CD4-positive, alpha-beta T cell treated with Interleukin-4 for 4 hours (primary cell): Measurements from ENCODE around the gene GSAP.
A peak's percentile ranks its signal among the peaks of the same experiment; 100 is the strongest.
"Not testable (repeated sequence)": the region's sequence is repeated elsewhere in the genome, so short reads cannot be mapped to it uniquely, and the experiment has no call there.

ENCODE experiments used
- DNase-seq: peaks from one replicate; pipeline ENCODE4 v3.0.0-alpha.2; 2020

GSAP gene

GRCh38 chr7:77415823-77416620, at the start of gene GSAP:
Gene GSAP (minus strand): TSS chr7:77416349. CDS start chr7:77416321, 28 bp downstream.
- DNase-seq: peak; percentile 37

GRCh38 chr7:77465256-77465655, 49.1 kb upstream of the GSAP start:
- no peak for DNase-seq

DNA sequence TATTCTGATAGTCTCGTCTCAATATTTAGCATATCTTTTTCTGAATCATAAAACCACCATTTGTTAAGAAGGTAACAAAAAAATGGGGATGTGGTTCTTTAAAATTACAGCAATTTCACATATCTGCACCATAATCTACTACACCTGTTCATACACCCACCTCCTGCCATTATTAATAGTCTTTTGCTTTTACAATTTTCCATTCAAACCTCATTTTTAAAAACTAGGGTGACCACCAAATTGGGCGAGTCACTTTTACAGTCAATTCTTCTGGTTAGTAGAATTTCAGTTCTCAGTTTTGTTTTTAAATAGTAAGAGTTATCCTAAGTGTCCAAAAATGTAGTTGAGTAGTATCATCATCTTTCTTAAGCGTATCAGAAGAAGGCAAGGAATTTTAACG, 48.4 kb upstream of the GSAP start:
- DNase-seq: no peak

DNA sequence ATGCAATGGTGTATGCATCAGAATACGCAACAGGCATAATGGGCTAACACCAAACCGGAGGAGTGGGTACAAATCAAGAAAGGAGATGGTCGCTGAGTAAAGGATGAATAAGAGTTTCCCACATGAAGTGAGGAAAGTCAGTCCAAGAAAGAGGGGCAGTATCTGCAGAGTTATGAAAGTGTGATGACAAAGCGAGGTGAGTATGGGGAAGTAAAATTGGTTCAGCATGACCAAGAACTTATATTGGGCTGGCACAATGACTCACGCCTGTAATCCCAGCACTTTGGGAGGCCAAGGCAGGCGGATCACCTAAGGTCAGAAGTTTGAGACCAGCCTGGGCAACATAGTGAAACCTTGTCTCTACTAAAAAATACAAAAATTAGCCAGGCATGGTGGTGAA, 47.5 kb upstream of the GSAP start:
- DNase-seq: not testable (repeated sequence)

DNA sequence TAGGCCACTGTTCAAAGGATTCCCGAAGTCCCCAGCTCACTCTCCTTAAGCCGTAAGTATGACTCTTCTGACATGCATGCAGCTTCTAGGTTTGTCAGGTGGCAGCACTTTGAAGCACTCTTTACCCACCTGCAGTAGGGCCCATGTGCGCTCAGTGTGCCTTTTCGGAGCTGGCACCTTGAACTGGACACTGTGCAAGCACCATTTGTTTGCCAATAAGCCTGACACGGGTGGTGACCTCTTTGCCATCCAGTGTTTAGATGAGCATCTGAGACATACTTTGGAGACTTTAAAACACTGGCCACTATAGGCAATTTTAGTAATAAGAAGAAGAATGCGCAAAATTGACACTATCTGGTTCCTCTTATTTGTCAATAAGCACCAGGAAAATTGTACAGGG, 45.7 kb upstream of the GSAP start:
- no peak for DNase-seq

GRCh38 chr7:77461246-77461645, 45.1 kb upstream of the GSAP start:
- no peak for DNase-seq

DNA sequence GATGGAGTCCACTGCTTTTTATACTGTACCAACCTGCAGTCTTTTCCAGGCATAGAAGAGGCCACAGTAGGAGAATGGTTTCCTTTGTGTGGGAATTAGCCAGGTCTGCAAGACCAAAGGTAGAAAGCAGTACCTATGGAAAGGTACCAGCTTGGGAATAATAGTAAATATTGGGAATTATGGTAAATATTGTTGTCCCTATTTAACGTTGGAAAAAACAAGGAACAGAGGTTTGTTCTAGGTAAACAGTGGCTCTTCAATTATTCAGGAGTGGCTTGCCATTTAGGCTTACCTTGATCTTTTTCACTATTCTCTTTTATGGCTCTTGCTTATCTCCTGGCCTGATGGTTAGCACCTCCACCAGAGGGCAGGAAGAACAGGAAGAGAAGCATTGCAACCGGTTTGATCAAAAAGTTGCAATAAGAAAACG, 43.9 kb upstream of the GSAP start:
- no peak for DNase-seq

DNA sequence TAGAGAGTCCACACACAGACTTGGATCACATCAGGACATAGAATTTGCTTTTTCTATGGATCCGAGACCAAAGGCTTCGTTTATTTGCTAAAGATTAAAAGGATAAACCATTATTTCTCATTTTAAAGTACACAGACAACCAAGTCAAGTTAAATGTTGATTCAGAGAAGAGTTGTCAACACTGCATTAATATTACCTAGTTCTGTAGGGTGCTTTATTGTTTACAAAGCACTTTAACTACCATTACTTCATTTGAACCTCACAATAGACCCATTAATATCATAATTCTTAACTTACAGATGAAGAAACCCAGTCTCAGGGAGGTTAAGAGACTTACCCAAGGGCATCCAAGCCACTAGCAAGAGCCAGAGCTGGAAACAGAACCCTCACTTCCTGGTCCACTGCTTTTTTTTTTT, 43.2 kb upstream of the GSAP start:
- DNase-seq: no peak

DNA sequence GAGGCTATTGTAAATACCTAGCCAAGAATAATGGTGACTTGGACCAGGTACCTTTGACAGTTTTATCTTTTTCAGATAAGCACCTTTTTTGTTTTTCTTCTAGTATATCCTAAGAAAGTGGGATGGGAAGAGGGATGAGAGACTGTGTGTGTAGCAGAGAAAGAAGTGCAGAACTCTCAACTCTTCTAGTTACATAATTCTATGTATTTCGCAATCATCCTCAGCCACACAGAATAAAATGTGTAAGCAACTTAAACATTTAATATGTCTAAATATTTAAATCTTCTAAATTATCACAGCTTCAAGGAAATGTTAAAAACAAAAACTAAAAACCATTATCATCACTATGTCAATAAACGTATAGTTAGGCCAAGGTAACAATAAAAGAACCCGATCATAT, 42.6 kb upstream of the GSAP start:
- DNase-seq: no peak

DNA sequence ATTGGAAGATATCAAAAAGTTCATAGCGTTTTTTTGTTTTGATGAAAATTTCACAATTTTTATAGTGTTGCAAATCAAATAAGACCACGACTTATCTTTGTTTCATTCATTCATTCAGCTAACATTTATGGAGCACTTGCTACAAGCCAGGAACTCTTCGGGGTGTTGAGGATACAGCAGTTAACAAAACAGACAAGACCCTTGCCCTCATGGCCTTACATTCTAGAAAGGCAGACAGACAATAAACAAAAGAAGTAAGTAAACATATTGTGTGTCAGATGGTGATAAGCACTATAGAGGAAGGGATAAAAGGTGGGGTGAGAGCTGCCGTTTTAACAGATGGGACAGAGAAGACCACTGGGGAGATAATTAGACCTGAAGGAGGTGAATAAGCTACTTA, 41.6 kb upstream of the GSAP start:
- DNase-seq: no peak

GRCh38 chr7:77456696-77457095, 40.5 kb upstream of the GSAP start:
- DNase-seq: no peak

DNA sequence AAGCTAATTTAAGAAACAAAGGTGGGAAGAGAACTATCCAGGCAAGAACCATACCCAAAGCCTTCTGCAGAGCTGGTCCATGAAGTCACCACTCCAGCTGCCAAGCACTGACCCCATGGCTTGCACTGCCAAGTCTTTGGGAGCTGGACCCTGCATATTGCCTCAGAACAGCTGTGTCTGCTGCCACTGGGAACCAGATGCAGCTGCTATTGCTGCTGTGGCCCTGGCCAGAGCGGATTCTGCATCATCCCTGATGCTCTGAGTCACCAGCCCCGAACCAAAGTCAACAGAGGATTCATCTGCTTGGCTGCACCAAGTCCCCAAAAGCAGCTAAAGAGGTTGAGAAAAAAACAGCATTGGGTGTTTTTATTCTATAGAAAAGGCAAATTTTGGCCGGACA, 39.2 kb upstream of the GSAP start:
- no peak for DNase-seq

- DNase-seq: no peak
These were observed 38.7 kb upstream of the GSAP start for GRCh38 chr7:77454802-77455201.

GRCh38 chr7:77453531-77453930, 37.4 kb upstream of the GSAP start:
- DNase-seq: no peak

GRCh38 chr7:77451950-77452349, 35.8 kb upstream of the GSAP start:
- not testable (repeated sequence) for DNase-seq

GRCh38 chr7:77450613-77451012, 34.5 kb upstream of the GSAP start:
- no peak for DNase-seq

DNA sequence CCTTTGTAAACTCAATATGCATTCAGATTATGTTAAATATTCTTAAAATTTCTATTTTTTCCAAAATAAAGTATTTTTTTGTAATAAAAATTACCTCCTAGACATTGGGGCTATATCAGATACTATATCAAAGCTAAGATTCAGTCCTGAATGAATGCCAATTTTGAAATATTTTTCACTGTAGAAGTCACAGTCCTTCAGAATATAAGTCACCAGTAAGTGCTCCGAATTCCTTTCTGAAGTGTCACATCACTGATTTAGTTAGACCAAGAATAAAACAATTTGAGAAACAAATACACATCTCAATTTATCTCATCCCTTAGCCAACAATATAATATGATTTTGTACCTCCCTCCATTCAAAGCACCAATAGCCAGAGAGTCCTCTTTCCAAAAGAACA, 33.9 kb upstream of the GSAP start:
- no peak for DNase-seq

DNA sequence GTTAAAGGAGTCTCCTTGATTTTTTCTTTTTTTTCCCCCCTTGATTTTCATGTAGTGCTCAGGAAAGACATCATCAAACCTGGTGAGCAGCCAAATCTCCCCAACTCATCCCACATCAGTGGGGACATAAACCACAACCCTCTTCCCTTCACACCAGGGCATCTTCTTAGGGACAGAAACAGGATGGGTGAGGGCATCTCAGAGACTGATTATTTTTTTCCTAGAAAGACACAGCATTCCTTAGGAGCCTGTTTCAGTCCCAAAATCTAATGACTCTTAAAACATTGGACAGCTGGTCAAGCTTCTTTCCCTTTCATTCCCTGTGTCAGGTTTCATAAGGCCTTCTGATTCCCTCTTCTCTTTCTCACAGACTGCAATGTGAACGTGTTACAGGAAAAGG, 31.5 kb upstream of the GSAP start:
- DNase-seq: no peak

- DNase-seq: no peak
These were observed 28.0 kb upstream of the GSAP start for GRCh38 chr7:77444123-77444522.

- DNase-seq: no peak
These were observed 26.9 kb upstream of the GSAP start for GRCh38 chr7:77443042-77443441.

DNA sequence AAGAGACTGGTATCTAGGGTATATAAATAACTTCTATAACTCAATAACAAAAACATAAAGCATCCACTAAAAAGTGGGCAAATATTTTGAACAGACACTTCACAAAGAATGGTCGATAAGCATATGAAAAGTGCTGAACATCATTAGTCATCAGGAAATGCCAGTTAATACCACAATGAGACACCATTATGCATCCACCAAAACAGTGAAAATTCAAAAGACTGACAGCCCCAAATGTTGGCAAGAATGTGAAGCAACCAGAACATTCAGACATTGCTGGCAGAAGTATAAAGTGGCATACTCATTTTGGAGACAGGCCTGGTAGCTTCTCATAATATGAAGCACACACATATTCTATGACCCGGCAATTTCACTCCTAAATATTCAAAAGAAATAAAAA, 26.5 kb upstream of the GSAP start:
- DNase-seq: no peak

- no peak for DNase-seq
These were observed 24.9 kb upstream of the GSAP start for GRCh38 chr7:77441046-77441445.

DNA sequence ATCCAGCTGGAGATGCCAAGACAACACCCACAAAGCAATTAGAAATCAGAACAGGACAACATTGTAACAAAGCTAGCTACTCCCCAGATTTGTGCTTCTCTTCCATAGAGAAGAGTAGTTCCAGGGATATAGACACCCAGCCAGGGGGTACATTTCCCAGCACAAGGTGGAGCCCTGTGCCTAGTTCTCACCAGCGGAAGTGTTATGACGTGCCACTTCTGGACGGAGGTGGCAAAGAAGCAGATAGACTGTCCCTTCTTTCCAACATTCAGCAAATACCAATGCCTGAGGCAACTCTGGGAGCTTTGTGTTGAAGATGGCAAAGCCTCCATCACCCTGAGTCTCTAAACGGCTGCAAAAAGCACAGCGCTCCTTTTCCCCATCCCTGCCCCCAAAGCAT, 23.4 kb upstream of the GSAP start:
- DNase-seq: no peak

- DNase-seq: no peak
These were observed 22.0 kb upstream of the GSAP start for GRCh38 chr7:77438131-77438530.

DNA sequence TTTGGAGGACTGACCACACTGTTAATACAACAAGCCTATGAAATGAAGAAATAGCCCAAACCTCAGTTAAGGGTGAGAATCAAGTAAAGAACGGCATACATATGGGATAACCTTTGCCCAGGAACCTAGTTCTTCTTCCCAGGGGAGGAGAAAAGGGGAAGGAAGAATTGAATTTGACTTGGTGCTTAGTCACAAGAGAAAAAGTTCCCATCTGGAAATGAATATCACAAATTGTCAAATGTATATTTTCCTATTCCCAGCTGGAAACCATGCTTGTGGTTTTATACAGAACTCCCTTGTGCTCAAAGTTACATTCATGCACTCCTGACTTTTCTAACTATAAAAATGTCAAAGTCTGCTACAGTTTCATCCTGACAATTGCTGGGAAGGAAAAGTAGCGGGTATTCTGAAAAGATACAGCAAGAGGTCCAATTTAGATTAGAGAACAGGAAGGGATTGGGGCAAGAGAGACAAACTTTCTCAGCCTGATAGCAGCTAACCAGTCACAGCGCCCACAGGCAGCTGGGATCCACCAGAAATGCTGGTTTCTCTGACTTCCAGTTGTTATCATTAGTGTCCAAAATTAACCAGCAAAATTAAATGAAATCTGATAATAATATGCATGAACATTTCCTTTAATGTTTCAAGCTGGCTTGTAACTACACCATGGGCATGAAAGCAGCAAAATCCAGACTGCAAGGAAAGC, 18.6 kb upstream of the GSAP start:
- DNase-seq: no peak
